Dermis microvascular lymphatic vessel endothelial cell (primary cell): ENCODE measurements around the gene FNDC10. TPM values are rescaled to one million over a fixed set of nuclear protein-coding genes. Genes with fewer than 3 reads are reported as not detected.
"Not testable (repeated sequence)": the region's sequence is repeated elsewhere in the genome, so short reads cannot be mapped to it uniquely, and the experiment has no call there.

ENCODE experiments used
- DNase-seq, 2 donors: peaks; one replicate each; pipeline versions ENCODE4 v3.0.0 to v3.0.0-alpha.2; 2010; ENCODE audit warnings: low read depth in 2 of 2
- total RNA-seq: library from RNA; depleted of rRNA; stranded (reverse); fragments of >200 nt; gene quantifications from 2 replicates; pipeline ENCODE4 v1.2.1, GENCODE V29; 2014

Gene FNDC10
- total RNA-seq, 1 donor from 2014 or later: 0.39 TPM

DNA sequence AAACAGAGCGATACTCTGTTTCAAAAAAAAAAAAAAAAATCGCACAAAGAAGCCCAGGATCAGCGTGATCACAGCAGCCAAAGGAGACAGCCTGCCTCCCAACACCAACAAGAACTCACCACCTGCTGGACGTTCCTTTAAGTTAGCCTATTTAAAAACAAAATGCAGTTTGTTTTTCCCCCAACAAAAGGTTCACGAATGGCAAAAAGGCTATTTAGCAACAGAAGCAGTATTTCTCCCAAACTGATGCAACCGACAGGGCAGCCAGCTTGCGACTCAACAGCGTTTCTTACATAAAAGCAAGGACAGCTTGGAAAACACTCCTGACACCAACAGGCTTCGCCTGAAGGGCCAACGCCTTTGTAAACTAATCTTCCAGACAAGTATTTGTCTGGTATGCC lies 32.0 kb downstream of the FNDC10 start:
- no peak for DNase-seq

DNA sequence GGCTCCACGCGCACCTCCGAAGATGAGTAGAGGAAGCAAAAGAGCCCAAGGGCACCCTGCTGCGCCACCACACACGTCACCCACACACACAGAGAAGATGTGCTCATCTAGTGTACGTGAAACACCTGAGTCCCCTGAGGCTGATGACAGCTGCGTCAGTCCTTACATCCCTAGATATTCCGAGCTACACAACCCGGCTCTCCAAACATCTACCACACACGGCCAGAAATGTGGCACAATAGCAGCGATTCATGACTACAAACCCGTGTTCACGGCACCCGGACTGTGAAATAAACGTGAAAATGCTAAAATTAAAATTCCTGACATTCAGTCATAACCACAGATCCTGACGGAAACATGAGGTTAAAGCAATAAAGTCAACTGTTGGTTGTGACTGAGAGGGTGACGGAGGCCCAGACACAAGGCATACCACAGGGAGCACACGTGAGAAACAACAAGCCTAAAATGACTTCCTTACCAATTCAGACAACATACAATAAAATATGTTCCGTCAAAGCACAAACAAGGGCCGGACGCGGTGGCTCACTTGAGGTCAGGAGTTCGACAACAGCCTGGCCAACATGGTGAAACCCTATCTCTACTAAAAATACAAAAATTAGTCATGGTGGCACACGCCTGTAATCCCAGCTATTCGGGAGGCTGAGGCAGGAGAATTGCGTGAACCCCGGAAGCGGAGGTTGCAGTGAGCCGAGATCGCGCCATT lies 32.6 kb downstream of the FNDC10 start:
- peak; percentile 63 to 95 for DNase-seq

DNA sequence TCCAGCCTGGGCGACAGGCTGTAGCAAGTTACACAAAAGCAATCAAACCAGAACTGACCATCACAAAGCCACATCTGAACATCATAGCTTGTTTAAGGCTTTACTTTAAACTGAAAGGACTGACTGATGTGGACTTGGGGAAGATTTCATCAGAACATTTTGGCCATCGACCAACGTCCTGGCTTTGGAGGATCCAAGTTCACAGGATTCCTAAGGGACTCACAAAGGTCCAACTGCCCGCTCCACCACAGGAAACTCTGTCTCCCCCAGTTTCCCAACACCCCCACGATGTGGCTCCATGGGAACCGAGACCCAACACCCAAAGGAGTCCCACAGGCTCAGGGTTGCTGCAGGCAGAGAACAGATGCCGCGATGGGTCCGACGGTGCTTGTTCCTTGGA lies 34.6 kb downstream of the FNDC10 start:
- DNase-seq: no peak

DNA sequence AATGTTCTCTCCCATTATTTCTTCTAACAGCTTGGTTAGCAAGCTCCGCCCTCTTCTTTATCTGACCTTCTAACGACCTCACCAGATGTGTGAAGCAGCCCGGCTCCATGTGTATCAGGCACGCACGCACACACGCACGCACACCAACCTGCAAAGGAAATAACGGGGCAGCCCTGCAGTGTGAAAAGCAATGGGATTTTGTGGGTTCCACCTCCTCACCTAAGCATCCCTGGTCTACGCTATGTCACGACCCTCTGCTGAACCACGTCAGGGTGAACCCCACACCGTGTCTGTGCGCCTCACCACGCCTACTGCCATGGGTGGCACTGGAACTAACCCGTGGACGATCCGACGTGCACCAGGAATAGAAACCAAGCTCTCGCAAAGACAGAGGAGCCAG lies 35.7 kb downstream of the FNDC10 start:
- DNase-seq: no peak

DNA sequence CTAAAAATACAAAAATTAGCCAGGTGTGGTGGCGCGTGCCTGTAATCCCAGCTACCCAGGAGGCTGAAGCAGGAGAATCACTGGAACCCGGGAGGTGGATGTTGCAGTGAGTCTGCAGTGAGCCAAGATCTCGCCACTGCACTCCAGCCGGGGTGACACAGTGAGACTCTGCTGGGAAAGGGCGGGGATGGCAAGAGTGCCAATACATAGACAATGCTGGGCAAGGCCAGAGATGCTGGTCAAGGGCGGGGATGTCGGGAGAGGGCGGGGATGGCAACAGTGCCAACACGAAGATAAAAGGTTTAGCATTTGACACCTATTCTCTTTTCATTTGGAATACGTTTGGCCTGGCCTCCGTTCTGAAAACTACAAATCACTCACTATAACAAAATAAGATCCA lies 36.2 kb downstream of the FNDC10 start:
- no peak for DNase-seq

DNA sequence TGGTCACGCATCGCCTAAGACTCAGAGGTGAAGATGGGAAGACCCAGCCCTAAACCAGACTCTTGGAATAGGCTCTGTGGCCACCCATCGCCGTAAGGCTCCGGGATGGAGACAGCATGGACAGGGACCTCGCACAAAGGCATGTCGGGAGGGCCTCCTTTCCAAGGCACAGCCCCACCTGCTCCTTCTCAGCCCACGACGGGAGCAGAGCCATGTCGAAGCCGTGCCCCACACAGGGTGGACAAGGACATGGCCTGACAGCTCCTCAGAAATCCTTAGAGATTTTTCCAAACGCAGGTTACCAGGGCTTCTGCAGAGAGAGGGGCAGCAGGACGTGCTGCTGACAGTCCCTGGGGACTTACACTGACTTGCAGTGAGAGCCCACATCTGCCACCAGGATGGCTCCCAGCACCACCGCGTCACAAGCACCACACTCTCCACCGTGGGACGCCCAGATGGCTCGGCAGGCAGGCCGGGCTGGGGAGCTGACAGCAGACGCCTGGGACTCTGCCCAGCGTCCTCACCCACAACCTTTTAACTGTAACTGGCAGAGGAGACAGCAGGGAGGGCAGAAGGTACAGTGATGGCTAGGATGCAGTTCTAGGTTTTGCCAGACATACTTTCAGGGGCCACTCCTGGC lies 37.3 kb downstream of the FNDC10 start:
- DNase-seq: no peak

DNA sequence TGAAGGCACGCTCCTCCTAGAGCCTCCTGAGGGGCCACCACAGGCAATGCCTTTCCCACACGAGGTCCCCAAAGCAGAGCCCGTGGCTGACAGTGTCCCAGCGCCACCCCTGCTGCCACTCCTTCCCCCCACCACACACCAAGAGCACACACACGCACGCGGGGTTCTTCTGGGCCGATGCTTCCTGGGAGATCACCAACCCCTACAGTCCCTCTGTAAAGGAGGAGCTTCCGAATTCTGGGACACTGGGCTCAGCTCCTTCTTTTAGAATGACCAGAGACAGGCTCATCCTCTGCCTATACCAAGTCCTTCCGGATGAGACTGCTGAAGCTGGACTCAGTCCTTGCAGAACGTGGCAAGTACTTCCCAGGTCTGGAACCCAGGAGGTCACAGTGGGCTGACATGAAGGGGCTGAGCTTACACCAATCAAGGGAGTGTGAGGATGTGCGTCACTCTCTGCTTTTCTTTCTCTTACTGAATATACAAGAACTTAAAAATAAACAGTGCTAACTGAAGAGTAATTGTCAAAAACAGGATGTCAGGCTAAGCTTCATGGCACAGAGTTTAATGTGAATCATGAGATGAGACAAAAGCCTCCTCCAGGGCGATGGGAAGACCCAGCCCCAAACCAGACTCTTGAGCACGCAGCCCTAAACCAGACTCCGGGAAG lies 38.0 kb downstream of the FNDC10 start:
- DNase-seq: no peak

DNA sequence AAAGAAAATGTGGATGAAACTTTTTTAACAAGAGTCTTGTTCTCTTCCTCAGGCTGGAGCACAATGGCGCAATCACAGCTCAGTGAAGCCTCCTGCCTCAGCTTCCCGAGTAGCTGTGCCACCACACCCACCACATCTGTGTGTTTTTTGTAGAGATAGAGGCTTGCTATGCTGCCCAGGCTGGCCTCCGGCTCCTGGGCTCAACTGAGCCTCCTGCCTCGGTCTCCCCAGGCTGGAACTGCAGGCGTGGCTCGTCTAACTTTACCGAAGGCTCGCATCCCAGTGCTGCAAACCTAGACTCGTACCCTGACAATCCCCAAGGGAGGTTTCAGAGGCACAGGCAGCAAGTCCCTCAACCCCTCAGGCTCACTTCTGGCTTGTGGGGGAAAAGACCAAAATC lies 39.8 kb downstream of the FNDC10 start:
- DNase-seq: no peak

DNA sequence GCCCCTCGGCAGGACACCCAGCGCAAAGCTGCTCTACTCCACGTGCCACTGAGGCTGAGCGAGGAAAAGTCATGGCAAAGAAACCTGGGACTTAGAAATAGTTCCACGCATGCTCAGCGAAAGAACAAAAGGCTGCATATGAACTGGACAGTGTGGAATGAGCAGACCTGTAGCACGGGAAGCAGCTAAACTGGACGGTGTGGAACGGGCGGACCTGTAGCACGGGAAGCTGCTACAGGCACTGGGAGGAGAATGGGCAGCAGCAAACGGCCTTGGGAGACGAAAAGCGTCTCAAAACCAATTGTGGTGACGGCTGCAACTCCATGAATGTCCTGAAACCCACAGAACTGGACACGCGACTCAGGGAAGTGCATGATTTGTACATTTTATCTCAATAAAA lies 40.9 kb downstream of the FNDC10 start:
- no peak for DNase-seq

DNA sequence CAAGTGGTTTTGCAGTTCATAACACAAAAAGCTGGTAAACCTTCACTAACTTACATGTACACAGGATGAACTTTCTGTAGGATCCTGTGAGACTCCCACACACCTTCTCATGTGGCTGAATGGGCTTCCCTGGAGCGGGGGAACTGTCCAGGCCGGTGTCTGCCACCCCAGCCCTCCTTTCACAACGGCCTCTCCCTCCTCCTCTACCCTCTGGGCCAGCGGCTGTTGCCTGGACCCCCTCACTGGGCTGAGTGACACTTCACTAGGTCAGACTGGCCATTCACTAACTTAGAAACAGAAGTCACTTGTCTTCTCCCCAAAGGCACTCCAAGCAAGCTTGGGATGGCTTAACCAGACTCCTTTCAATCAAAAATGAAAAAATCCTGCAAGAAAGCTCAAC lies 41.3 kb downstream of the FNDC10 start:
- no peak for DNase-seq

DNA sequence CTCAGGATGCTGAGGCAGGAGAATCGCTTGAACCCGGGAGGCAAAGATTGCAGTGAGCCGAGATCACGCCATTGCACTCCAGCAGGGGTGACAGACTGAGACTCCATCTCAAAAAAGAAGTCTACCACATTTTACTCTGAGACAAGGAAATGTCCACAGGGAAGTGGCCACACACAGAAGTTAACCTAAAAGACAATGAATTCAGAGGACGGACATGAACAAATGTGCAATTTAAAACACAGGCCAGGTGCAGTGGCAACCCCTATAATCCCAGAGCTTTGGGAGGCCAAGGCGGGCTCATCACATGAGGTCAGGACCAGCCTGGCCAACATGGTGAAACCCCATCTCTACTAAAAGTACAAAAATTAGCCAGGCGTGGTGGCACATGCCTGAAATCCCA lies 42.2 kb downstream of the FNDC10 start:
- not testable (repeated sequence) for DNase-seq

DNA sequence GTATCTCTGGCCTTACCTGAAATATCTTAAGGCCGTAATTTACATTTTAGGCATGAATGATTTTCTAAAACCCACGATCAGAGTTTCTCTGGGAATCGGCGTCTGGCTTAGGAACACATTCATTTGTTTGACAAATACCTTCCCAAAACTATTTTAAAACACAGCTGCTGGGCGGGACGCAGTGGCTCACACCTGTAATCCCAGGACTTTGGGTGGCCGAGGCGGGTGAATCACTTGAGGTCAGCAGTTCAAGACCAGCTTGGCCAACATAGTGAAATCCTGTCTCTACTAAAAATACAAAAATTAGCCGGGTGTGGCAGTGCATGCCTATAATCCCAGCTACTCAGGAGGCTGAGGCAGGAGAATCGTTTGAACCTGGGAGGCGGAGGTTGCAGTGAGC lies 43.0 kb downstream of the FNDC10 start:
- not testable (repeated sequence) for DNase-seq

DNA sequence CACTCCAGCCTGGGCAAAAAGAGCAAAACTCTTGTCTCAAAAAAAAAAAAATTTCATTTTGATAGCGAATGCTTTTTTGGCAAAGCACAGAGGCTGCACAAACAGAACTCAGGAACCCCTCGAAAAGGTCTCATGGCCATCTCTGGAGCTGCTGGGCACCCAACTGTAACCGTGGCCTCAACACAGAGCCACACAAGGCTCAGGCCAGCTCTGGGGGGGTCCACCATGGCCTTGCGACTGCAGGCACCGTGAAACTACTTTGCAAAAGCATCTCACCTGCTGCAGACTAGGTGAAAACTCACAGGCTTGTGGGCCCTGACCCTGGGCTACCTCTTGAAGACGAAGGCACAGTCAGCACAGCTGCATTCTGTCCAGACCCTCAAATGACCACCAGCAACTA lies 43.4 kb downstream of the FNDC10 start:
- no peak for DNase-seq

DNA sequence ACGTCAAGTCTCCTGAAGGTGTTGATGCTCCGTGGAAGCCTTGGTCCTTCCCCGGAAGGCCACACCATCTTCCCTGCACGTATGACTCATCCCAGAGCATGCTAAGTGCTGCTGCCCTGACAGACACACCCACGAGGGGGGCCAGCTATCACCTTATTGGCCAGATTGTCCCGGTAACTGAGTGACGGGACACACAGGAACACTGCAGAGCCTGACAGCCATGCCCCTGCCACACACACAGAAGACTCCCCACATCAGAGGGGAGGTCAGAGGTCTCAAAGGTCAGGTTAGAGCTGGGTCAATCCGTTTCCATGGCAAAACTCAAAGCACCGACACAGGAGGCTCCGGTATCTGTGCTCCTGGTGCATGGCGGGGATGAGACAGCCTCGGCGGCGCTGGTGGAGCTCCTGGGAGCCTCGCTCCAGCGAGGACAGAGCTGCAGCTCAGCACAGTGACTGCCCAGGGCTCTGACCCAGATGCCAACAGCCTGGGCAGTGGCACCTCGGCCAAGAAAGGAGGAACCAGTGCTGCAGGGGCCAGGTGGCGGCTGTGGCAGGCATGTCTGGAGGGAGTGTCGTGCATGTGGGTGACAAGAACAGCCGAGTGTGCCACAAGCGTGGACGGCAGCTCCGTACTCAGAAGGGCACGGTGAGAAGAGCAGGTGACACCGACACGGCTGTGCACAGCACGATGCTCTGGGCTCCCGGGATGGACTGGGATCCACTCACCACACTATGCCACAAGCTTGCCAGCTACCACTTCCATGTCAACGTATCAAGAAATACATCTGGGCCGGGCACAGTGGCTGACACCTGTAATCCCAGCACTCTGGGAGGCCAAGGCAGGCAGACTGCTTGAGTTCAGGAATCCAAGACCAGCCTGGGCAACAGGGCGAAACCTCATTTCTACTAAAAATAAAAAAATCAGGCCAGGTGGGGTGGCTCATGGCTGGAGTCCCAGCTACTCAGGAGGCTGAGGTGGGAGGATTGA lies 44.7 kb downstream of the FNDC10 start:
- DNase-seq: peak in 1 of 2 donors; percentile 71

DNA sequence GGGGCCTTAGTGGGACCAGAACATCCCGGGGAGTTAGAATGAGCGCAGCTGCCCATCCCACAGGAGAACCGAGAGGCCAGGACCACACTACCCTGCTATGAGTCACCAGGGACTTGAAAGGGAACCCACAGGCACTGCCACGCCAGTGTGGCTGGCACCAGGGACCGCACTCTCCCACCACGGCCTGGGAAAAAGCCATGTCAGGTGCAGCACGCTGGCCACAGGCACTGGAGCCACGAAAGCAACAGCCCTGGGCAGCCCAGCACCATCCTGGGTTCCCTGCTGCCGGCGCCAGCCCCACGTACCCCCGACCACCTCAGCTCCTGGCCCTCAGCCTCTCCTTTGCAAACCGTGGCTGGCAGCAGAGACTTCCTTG lies 45.4 kb downstream of the FNDC10 start:
- no peak for DNase-seq

DNA sequence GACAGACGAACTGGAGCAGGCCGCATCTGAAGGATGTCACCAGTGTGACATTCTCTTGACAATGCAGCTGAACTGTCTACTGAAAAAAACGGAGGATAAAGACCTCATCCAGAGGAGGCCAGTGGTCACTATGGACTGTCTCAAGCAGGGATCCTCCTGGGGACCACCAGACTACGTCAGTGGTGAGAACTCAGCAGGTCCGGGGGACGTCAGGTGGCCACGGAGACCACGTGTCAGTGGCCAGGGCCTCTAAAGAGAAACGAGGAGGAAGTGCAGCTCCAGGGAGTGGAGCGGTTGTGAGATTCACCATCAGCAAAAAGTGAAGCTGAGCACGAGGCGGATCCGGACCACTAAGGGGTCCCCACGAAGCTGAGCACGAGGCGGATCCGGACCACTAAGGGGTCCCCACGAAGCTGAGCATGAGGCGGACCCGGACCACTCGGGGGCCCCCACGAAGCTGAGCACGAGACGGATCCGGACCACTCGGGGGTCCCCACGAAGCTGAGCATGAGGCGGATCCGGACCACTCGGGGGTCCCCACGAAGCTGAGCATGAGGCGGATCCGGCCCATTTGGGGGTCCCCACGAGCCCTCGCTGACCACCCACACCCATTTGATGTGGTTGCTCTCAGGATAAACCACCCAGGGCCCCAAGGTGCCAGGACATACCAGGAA lies 46.0 kb downstream of the FNDC10 start:
- no peak for DNase-seq

DNA sequence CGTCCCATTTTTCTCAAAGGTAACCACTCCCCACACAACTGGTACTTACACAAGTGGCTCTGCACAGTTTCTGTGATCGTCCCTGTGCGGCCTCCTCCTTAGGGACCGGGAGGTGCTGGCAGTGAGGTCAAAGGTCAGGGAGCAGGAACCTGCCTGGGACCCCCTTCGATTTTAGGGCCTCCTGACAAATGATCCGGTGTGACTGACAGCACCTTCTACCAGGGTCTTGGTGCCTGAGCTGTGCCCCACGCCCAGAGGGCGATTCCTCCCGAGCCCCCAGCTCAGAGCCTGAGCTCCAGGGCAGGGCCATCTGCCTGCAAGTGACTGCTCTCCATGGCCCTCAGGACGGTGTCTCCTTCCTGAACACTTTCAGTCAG lies 47.7 kb downstream of the FNDC10 start:
- no peak for DNase-seq

DNA sequence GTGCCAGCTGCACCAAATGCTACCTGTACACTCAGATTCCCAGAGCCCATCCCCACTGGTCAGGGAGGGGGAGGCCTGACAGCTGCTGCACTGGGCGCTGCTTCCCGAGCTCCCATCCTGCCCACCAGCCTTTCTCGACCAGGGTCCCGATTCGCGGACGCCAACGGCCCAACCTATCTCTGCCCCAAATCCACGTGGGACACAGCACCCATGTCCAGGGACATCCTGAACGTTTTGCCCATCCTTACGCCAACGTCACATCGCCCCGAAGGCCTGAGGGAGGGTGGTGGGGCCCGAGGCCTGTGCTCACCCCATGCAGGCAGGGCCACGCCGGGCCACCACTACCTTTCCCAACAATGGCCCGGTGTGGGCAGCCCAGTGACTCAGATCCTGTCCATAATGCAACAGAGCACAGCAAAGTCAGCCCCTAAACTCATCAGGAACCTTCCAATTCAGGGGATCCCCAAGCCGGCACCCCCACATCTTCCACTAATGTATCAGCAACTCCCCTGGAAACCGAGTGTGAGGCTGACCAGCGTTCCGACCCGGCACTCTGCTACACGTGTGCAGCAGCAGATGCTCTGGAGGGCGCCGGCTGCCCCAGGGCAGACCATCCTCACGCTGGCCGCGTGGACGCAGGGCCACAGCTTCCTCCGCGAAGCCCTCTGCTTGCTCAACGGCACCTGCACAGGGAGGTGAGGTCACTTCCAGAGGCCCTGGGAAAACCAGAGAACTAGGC lies 48.2 kb downstream of the FNDC10 start:
- DNase-seq: no peak

DNA sequence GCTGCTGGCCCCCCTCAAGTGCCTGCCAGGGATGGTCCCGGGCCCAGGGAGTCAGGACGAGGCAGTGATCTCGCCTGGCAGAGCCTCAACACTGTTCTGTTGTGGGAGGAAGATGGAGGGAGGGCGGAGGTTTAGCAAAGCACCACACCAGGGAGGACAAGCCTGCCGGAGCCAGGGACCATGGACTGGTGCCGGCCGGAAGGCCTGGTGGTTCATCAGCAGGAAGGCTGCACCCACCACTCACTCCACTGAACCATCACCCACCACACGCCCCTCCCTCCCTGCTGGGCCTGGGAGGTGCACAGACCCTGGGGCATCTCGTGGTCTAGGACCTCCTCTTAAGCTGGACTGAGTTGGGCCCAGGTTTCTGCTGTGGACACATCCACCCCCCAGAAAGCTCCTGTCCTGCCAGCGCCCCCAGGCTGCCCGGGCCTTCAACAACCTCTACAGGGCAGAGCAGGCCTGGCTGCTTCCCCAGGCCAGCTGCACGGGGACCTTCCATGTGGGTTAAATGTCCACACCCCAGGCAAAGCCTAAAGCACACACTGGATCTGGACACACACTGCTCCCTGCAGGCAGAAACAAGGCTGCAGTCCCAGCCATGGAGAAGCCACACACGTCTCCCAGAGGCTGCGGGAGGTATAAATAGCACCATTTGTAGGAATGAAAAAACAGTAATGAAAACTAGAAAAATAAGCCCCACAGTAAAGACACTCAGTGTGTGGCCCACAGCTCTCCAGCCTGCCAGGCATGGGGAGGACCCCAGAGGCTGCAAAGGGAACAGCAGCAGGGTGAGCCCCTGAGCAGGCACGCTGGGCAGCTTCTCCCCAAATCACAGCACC lies 49.1 kb downstream of the FNDC10 start:
- no peak for DNase-seq

DNA sequence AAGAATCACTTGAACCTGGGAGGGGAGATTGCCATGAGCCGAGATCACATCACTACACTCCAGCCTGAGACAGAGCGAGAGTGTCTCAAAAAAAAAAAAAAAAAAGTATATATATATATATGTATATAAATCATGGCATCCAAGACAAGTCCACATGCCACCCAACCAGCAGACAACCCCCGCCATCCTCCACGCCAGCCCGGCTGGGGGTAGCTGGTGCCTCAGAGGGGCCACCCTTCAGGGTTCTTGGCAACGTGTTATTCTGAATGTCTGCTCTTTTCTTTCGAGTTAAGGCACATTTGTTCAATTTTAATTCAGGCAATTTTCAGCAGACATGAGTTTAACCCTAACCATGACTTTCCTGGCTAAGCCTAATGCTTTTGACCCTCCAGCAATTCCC lies 49.8 kb downstream of the FNDC10 start:
- no peak for DNase-seq
